WTC11 (cell line): Measurements from ENCODE around the gene GFRA1.

Experiments
- KAT7 ChIP-seq: sonication (generic); formaldehyde crosslinking; IDR thresholded peaks from 2 replicates; pipeline ENCODE4 v1.8.1; 2023; ENCODE audit warnings: missing genetic modification reagents, mild to moderate bottlenecking, borderline replicate concordance
- USF1 ChIP-seq: sonication (generic); formaldehyde crosslinking; IDR thresholded peaks from 2 replicates; pipeline ENCODE4 v1.8.0; 2022; ENCODE audit warnings: mild to moderate bottlenecking, missing genetic modification reagents
- ZNF416 ChIP-seq: fragments of 250-450 bp; sonication (Bioruptor Pico); IDR thresholded peaks from 2 replicates; pipeline ENCODE4 v1.9.0; 2021; ENCODE audit warnings: mild to moderate bottlenecking, inconsistent platforms
- TF ChIP-seq, protein P1 (sequence below): fragments of 200-600 bp; IDR thresholded peaks from 2 replicates; pipeline ENCODE4 v1.8.0; 2022; ENCODE audit warnings: antibody characterized with exemption
- TF ChIP-seq, protein P2 (sequence below): sonication (generic); formaldehyde crosslinking; IDR thresholded peaks from 2 replicates; pipeline ENCODE4 v1.8.1; 2022; ENCODE audit warnings: low read depth, mild to moderate bottlenecking, moderate library complexity, missing genetic modification reagents, borderline replicate concordance
- TF ChIP-seq, protein P3 (sequence below): sonication (generic); formaldehyde crosslinking; IDR thresholded peaks from 2 replicates; pipeline ENCODE4 v1.8.1; 2023; ENCODE audit warnings: mild to moderate bottlenecking, missing genetic modification reagents, borderline replicate concordance

GRCh38 chr10:116178086-116178605, 94.9 kb downstream of the GFRA1 start:
- TF ChIP-seq KAT7 (CRISPR knock-in tag) (no peak), USF1 (CRISPR knock-in tag) (no peak), ZNF416 (CRISPR knock-in tag) (no peak)
- TF ChIP-seq, protein P1, sequence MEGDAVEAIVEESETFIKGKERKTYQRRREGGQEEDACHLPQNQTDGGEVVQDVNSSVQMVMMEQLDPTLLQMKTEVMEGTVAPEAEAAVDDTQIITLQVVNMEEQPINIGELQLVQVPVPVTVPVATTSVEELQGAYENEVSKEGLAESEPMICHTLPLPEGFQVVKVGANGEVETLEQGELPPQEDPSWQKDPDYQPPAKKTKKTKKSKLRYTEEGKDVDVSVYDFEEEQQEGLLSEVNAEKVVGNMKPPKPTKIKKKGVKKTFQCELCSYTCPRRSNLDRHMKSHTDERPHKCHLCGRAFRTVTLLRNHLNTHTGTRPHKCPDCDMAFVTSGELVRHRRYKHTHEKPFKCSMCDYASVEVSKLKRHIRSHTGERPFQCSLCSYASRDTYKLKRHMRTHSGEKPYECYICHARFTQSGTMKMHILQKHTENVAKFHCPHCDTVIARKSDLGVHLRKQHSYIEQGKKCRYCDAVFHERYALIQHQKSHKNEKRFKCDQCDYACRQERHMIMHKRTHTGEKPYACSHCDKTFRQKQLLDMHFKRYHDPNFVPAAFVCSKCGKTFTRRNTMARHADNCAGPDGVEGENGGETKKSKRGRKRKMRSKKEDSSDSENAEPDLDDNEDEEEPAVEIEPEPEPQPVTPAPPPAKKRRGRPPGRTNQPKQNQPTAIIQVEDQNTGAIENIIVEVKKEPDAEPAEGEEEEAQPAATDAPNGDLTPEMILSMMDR: no peak
- TF ChIP-seq, protein P2, sequence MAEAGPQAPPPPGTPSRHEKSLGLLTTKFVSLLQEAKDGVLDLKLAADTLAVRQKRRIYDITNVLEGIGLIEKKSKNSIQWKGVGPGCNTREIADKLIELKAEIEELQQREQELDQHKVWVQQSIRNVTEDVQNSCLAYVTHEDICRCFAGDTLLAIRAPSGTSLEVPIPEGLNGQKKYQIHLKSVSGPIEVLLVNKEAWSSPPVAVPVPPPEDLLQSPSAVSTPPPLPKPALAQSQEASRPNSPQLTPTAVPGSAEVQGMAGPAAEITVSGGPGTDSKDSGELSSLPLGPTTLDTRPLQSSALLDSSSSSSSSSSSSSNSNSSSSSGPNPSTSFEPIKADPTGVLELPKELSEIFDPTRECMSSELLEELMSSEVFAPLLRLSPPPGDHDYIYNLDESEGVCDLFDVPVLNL (CRISPR knock-in tag): no peak
- TF ChIP-seq, protein P3, sequence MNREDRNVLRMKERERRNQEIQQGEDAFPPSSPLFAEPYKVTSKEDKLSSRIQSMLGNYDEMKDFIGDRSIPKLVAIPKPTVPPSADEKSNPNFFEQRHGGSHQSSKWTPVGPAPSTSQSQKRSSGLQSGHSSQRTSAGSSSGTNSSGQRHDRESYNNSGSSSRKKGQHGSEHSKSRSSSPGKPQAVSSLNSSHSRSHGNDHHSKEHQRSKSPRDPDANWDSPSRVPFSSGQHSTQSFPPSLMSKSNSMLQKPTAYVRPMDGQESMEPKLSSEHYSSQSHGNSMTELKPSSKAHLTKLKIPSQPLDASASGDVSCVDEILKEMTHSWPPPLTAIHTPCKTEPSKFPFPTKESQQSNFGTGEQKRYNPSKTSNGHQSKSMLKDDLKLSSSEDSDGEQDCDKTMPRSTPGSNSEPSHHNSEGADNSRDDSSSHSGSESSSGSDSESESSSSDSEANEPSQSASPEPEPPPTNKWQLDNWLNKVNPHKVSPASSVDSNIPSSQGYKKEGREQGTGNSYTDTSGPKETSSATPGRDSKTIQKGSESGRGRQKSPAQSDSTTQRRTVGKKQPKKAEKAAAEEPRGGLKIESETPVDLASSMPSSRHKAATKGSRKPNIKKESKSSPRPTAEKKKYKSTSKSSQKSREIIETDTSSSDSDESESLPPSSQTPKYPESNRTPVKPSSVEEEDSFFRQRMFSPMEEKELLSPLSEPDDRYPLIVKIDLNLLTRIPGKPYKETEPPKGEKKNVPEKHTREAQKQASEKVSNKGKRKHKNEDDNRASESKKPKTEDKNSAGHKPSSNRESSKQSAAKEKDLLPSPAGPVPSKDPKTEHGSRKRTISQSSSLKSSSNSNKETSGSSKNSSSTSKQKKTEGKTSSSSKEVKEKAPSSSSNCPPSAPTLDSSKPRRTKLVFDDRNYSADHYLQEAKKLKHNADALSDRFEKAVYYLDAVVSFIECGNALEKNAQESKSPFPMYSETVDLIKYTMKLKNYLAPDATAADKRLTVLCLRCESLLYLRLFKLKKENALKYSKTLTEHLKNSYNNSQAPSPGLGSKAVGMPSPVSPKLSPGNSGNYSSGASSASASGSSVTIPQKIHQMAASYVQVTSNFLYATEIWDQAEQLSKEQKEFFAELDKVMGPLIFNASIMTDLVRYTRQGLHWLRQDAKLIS: no peak
